RWPE1 (cell line): ENCODE measurements around the gene BCR.
"Not testable (repeated sequence)": the region's sequence is repeated elsewhere in the genome, so short reads cannot be mapped to it uniquely, and the experiment has no call there.

Experiments
- CTCF ChIA-PET: fragments of 350-600 bp; sonication (Branson Sonifier 250); formaldehyde crosslinking; extraction: SDS; loops from one replicate; lab custom pipeline; 2021; lab: Yijun Ruan, JAX
- POLR2A ChIA-PET: fragments of 400-600 bp; formaldehyde crosslinking; extraction: SDS; loops from one replicate; lab custom pipeline; 2020; ENCODE audit warnings: antibody characterized with exemption; ENCODE audit not compliant: low non-redundant PET; lab: Yijun Ruan, JAX
- DNase-seq: peaks from one replicate; pipeline ENCODE4 v3.0.0; 2012; ENCODE audit warnings: low spot score
- H3K27ac ChIP-seq: fragments of 450-650 bp; 2 replicates; pipeline ENCODE4 v1.5.1; 2017
- CTCF ChIP-seq: fragments of 450-650 bp; conservative IDR thresholded peaks from 2 replicates; pipeline ENCODE4 v1.5.1; 2017; ENCODE audit warnings: low read depth, mild to moderate bottlenecking

The BCR gene

GRCh38 chr22:23180301-23180892 lies at the start of gene BCR:
TSS of gene BCR (plus strand) at chr22:23180509. CDS start at chr22:23180961, 452 bp downstream.
- peak within 1 kb of the TSS; percentile 81 for H3K27ac ChIP-seq
- peak; percentile 59 for DNase-seq
- POLR2A ChIA-PET, result interaction anchor here (0.6 to 0.7 kb wide), 2 partner anchors 35 to 90 kb away, joined by 3 read pairs; no protein-coding TSS in a partner anchor
- CTCF ChIA-PET, result interaction anchor here (2.3 kb wide), 1 partner anchor 102 kb away, joined by 13 read pairs; no protein-coding TSS in a partner anchor
- TF ChIP-seq CTCF, result no peak

- CTCF ChIA-PET, result no interaction called here
- DNase-seq, result no peak
- no peak overlapping the region for H3K27ac ChIP-seq
- POLR2A ChIA-PET, result no interaction called here
- no peak for TF ChIP-seq CTCF
These were observed 49.6 kb upstream of the BCR start for GRCh38 chr22:23130697-23131096.

DNA sequence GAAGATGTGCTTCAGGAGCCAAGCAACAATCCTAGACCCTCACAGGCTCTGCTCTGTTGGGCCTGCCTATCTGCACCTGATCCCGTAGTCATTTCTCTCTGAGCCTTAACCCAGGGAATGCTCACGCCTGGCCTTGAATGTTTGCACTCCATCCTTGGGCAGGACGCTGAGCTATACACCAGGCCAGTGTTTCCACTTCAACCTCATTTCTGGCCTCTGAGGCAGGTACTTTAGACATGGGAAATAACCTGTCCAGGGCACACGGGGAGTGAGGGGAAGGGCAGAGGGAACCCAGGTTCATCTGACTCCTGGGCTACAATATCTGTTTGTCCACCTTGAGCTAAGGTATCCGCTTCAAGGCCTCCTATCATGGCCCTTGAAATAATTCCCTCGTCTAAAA lies 48.4 kb upstream of the BCR start:
- H3K27ac ChIP-seq, result no peak overlapping the region
- ChIA-PET CTCF (no interaction called here), POLR2A (no interaction called here)
- no peak for TF ChIP-seq CTCF
- no peak for DNase-seq

- no peak overlapping the region for H3K27ac ChIP-seq
- ChIA-PET CTCF (interaction anchor here (0.6 kb wide), 1 partner anchor 149 kb away, joined by 4 read pairs; no protein-coding TSS in a partner anchor), POLR2A (no interaction called here)
- DNase-seq, result no peak
- no peak for TF ChIP-seq CTCF
These were observed 47.8 kb upstream of the BCR start for GRCh38 chr22:23132376-23133091.

GRCh38 chr22:23133922-23134321 lies 46.4 kb upstream of the BCR start:
- no peak for TF ChIP-seq CTCF
- POLR2A ChIA-PET, result no interaction called here
- no peak for DNase-seq
- CTCF ChIA-PET, result no interaction called here
- no peak overlapping the region for H3K27ac ChIP-seq

- CTCF ChIA-PET, result not testable (repeated sequence)
These were observed 43.3 kb upstream of the BCR start for GRCh38 chr22:23136991-23137390.

GRCh38 chr22:23137468-23137867 lies 42.8 kb upstream of the BCR start:
- no peak overlapping the region for H3K27ac ChIP-seq
- ChIA-PET POLR2A (no interaction called here), CTCF (no interaction called here)
- TF ChIP-seq CTCF, result no peak
- no peak for DNase-seq

More at GRCh38 chr22:23136991-23137390, 43.3 kb upstream of the BCR start:
- DNase-seq, POLR2A ChIA-PET, H3K27ac ChIP-seq: not testable (repeated sequence)
